IPS-20b (cell line): ENCODE results near the gene GALNT15.

ENCODE experiments used
- H3K27ac ChIP-seq: one replicate; pipeline ENCODE4 v1.5.1; 2013; ENCODE audit warnings: low read length
- H3K27me3 ChIP-seq: 2 replicates; pipeline ENCODE4 v1.6.1; 2013; ENCODE audit warnings: mild to moderate bottlenecking, low read length, inconsistent platforms; ENCODE audit not compliant: insufficient read depth
- H3K36me3 ChIP-seq: 2 replicates; pipeline ENCODE4 v1.6.1; 2013; ENCODE audit warnings: low read depth, mild to moderate bottlenecking, inconsistent platforms, low read length, moderate library complexity; ENCODE audit not compliant: insufficient read depth
- H3K4me1 ChIP-seq: 2 replicates; pipeline ENCODE4 v1.6.1; 2013; ENCODE audit warnings: mild to moderate bottlenecking, control low read depth, inconsistent platforms, low read length, moderate library complexity; ENCODE audit not compliant: insufficient read depth
- H3K4me3 ChIP-seq: 2 replicates; pipeline ENCODE4 v1.5.1; 2013; ENCODE audit warnings: mild to moderate bottlenecking, low read length, inconsistent platforms
- H3K9ac ChIP-seq: 2 replicates; pipeline ENCODE4 v1.6.1; 2013; ENCODE audit warnings: low read depth, mild to moderate bottlenecking, inconsistent platforms, low read length, moderate library complexity
- H3K9me3 ChIP-seq: 2 replicates; pipeline ENCODE4 v1.6.1; 2013; ENCODE audit warnings: mild to moderate bottlenecking, low read depth, low read length, inconsistent platforms; ENCODE audit not compliant: insufficient read depth

The GALNT15 gene, protein sequence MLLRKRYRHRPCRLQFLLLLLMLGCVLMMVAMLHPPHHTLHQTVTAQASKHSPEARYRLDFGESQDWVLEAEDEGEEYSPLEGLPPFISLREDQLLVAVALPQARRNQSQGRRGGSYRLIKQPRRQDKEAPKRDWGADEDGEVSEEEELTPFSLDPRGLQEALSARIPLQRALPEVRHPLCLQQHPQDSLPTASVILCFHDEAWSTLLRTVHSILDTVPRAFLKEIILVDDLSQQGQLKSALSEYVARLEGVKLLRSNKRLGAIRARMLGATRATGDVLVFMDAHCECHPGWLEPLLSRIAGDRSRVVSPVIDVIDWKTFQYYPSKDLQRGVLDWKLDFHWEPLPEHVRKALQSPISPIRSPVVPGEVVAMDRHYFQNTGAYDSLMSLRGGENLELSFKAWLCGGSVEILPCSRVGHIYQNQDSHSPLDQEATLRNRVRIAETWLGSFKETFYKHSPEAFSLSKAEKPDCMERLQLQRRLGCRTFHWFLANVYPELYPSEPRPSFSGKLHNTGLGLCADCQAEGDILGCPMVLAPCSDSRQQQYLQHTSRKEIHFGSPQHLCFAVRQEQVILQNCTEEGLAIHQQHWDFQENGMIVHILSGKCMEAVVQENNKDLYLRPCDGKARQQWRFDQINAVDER

DNA sequence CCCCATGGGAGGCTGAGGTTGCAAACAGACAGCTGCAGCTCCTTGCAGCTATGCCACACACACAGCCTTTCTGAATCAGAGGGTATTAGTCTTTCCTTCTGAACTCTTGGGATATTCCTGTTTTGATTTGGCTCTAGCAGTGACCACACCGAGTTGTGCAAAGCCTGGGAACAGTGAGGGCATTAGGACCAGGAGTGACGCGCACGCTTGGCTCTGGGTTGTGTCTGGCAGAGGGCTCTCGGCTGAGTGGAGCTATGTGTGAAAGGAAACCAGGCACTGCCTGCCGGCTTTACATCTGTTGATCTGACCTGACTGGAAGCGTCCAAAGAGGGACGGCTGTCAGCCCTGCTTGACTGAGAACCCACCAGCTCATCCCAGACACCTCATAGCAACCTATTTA lies at the start of gene GALNT15:
TSS of gene GALNT15 (plus strand) at position 292 of the 400 bp plus-strand sequence. CDS start 472 bp downstream, outside the sequence.
- H3K4me3 ChIP-seq, result no peak within 1 kb of the TSS
- H3K27me3 ChIP-seq, result peaks cover 7% of the 10 kb centered on the region; the same call in 1 of the 2 replicates
- no peaks in the 10 kb centered on the region for H3K9me3 ChIP-seq
- 0 out of 2 replicates have a peak, but pooled peaks cover 2% of the 10 kb centered on the region for H3K4me1 ChIP-seq
- H3K36me3 ChIP-seq, result no peaks in the 10 kb centered on the region
- H3K27ac ChIP-seq, result no peak within 1 kb of the TSS
- no peak within 1 kb of the TSS for H3K9ac ChIP-seq

DNA sequence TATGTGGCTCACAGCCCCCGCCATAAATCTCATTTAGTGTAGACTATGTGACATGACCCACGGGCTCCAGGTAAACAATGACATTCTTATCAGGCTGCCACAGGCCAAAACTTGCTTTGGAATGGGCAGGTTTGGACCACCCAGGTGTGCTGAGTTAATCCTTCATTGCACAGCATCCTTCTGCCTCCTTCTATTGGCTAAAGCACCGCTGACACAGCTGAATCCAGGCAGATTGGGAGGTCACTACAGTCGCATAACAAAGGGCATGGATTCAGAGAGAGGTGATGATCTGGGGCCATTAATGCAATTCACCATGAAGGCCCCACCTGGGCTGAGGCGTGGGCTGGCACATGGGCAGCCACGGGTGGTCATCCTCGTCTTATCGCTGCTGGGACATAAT lies 47.8 kb upstream of the GALNT15 start:
- Histone ChIP-seq H3K27ac (no peak overlapping the region), H3K9ac (no peak overlapping the region), H3K36me3 (no peaks in the 10 kb centered on the region), H3K9me3 (no peaks in the 10 kb centered on the region), H3K27me3 (no peaks in the 10 kb centered on the region), H3K4me3 (no peak overlapping the region), H3K4me1 (no peaks in the 10 kb centered on the region)

DNA sequence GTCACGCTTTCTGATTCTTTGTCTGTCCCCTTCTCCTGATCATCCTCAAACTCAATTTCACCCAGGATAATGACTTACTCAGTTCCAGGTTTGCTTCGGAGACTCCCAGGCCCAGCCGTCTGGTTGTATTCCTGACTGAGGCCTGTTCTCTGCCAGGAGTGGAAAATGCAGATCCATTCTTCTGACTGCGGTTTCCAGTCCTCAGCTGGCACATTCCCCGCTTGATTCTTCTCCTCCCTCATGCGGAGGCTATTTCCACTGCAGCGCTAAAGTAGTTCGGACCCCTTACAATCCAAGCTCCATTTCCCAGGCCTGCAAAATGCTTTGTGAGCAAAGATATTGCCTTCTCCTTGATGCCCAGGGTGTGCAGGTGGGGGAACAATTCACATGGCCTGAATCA lies 47.2 kb upstream of the GALNT15 start:
- H3K27me3 ChIP-seq, result no peaks in the 10 kb centered on the region
- no peaks in the 10 kb centered on the region for H3K4me1 ChIP-seq

DNA sequence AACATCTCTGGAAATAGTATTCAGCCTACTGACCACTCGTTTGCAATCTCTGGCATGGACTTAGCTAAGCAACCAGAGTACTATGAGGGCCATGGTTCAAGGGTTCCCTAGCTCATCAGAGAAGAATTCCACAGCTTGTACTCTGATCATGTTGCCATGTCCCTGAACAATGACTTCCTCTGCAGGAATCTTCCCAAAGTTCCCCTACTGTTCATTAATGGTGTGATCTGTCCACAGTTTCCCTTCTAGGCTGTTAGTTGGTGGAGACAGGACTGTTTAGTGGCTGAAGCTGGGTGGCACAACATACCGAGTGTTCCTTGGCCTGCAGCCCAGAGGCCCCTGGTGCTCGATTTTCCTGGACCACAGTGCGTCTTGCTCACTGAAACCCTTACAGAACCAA lies 44.4 kb upstream of the GALNT15 start:
- Histone ChIP-seq H3K4me3 (no peak overlapping the region), H3K36me3 (no peaks in the 10 kb centered on the region), H3K9me3 (no peaks in the 10 kb centered on the region), H3K27ac (no peak overlapping the region), H3K9ac (no peak overlapping the region), H3K4me1 (no peaks in the 10 kb centered on the region), H3K27me3 (no peaks in the 10 kb centered on the region)

More for the DNA sequence above, 47.2 kb upstream of the GALNT15 start:
- Histone ChIP-seq H3K36me3 (no peaks in the 10 kb centered on the region), H3K9ac (no peak overlapping the region), H3K9me3 (no peaks in the 10 kb centered on the region), H3K27ac (no peak overlapping the region), H3K4me3 (no peak overlapping the region)

DNA sequence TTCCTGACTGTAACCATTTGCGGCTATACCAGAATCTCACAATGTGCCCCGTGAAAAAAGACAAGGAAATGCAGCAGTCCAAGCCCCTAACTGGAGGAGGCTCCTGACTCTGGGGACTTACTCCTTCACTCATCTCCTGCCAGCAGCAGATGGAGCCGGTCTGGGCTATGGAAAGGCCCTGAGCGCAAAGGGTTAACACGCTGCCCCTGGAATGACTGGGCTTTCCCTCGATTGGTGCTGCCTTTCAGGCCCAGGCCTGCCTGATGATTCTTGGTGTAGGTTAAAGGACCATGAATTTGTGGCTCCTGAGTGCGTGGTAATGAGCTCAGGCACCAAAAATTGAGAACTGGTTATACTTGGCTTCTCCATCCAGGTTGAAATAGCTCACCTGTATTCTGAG lies 42.3 kb upstream of the GALNT15 start:
- H3K4me3 ChIP-seq, result no peak overlapping the region
- no peaks in the 10 kb centered on the region for H3K36me3 ChIP-seq
- no peaks in the 10 kb centered on the region for H3K27me3 ChIP-seq
- no peak overlapping the region for H3K9ac ChIP-seq
- H3K4me1 ChIP-seq, result no peaks in the 10 kb centered on the region
- no peak overlapping the region for H3K27ac ChIP-seq
- no peaks in the 10 kb centered on the region for H3K9me3 ChIP-seq

- Histone ChIP-seq H3K4me1 (no peaks in the 10 kb centered on the region), H3K4me3 (no peak overlapping the region), H3K36me3 (no peaks in the 10 kb centered on the region), H3K9ac (no peak overlapping the region), H3K9me3 (no peaks in the 10 kb centered on the region), H3K27me3 (no peaks in the 10 kb centered on the region), H3K27ac (no peak overlapping the region)
Measured at GRCh38 chr3:16132928-16133327, 41.6 kb upstream of the GALNT15 start.

GRCh38 chr3:16134173-16134928 lies 40.1 kb upstream of the GALNT15 start:
- H3K36me3 ChIP-seq, result no peaks in the 10 kb centered on the region
- H3K9ac ChIP-seq, result no peak overlapping the region
- no peaks in the 10 kb centered on the region for H3K9me3 ChIP-seq
- no peaks in the 10 kb centered on the region for H3K4me1 ChIP-seq
- H3K27ac ChIP-seq, result no peak overlapping the region
- H3K27me3 ChIP-seq, result no peaks in the 10 kb centered on the region
- H3K4me3 ChIP-seq, result no peak overlapping the region

DNA sequence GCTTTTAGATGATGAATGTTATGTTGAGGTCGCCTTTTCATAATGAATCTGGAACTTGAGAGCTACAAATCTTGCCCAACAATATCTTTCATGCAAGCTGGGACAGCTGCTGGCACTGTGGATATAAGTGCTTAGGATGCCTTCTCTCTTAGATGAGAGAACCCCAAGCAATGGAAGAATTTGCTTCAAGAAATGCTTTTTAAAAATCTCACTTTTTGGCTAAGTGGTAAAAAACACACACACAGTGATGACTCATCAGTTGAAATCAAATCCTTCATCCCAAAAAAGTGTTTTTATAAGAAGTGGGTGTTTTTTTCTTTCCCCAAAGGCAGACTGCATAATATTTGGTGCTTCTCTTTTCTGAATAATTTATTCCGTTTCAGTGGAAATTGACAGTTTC lies 38.4 kb upstream of the GALNT15 start:
- H3K4me3 ChIP-seq, result no peak overlapping the region
- H3K9me3 ChIP-seq, result no peaks in the 10 kb centered on the region
- H3K27ac ChIP-seq, result no peak overlapping the region
- H3K27me3 ChIP-seq, result no peaks in the 10 kb centered on the region
- no peak overlapping the region for H3K9ac ChIP-seq
- H3K4me1 ChIP-seq, result no peaks in the 10 kb centered on the region
- no peaks in the 10 kb centered on the region for H3K36me3 ChIP-seq

- H3K4me1 ChIP-seq, result no peaks in the 10 kb centered on the region
- no peak overlapping the region for H3K9ac ChIP-seq
- no peaks in the 10 kb centered on the region for H3K27me3 ChIP-seq
- H3K27ac ChIP-seq, result no peak overlapping the region
- no peak overlapping the region for H3K4me3 ChIP-seq
- H3K9me3 ChIP-seq, result no peaks in the 10 kb centered on the region
- no peaks in the 10 kb centered on the region for H3K36me3 ChIP-seq
Measured at GRCh38 chr3:16137044-16137443, 37.4 kb upstream of the GALNT15 start.

GRCh38 chr3:16137977-16138376 lies 36.5 kb upstream of the GALNT15 start:
- no peak overlapping the region for H3K4me3 ChIP-seq
- no peaks in the 10 kb centered on the region for H3K27me3 ChIP-seq
- H3K27ac ChIP-seq, result no peak overlapping the region
- H3K36me3 ChIP-seq, result no peaks in the 10 kb centered on the region
- no peak overlapping the region for H3K9ac ChIP-seq
- peaks cover 6% of the 10 kb centered on the region for H3K9me3 ChIP-seq
- H3K4me1 ChIP-seq, result no peaks in the 10 kb centered on the region

- Histone ChIP-seq H3K4me3 (no peak overlapping the region), H3K27ac (no peak overlapping the region), H3K36me3 (no peaks in the 10 kb centered on the region), H3K4me1 (no peaks in the 10 kb centered on the region), H3K9ac (no peak overlapping the region), H3K9me3 (peaks cover 22% of the 10 kb centered on the region), H3K27me3 (no peaks in the 10 kb centered on the region)
Measured at GRCh38 chr3:16140116-16140893, 34.2 kb upstream of the GALNT15 start.
